Thyroid gland (tissue), 4 donors: ENCODE measurements around the gene BCL2.

Experiments
- CTCF ChIP-seq, 6 experiments: fragments of 200-600 bp in 3 of 6; fragments of 450-650 bp in 3 of 6; sonication (generic) in 3 of 6; IDR thresholded peaks; one replicate each; pipeline ENCODE4 v1.5.1; 2016 to 2019; ENCODE audit warnings: antibody characterized with exemption in 6 of 6, mild to moderate bottlenecking in 2 of 6, inconsistent platforms in 1 of 6, moderate library complexity in 1 of 6
- POLR2A ChIP-seq, 2 donors: fragments of 450-650 bp; IDR thresholded peaks; one replicate each; pipeline ENCODE4 v1.6.1; 2017; ENCODE audit warnings: antibody characterized with exemption in 2 of 2, mild to moderate bottlenecking in 2 of 2, moderate library complexity in 1 of 2

- TF ChIP-seq CTCF (IDR thresholded peaks at IDR 0.05) (no peak), POLR2A (IDR thresholded peaks at IDR 0.05) (no peak)
These were observed 110.9 kb downstream of the BCL2 start for GRCh38 chr18:63208676-63209075.
